C4-2B (cell line): ENCODE measurements around the gene MBOAT2.

Source experiments
- CTCF ChIP-seq: fragments of 450-650 bp; conservative IDR thresholded peaks from 2 replicates; pipeline ENCODE4 v1.5.1; 2017; ENCODE audit warnings: mild to moderate bottlenecking
- ZFX ChIP-seq: fragments of 450-650 bp; IDR thresholded peaks from 2 replicates; pipeline ENCODE4 v1.6.1; 2017

GRCh38 chr2:8889978-8890377 is 113.5 kb downstream of the MBOAT2 start:
- TF ChIP-seq CTCF, result no peak
- TF ChIP-seq ZFX, result no peak
